Upper lobe of left lung (tissue), 6 donors: ENCODE measurements around the gene ST6GALNAC2. TPM values are rescaled to one million over a fixed set of nuclear protein-coding genes. Genes with fewer than 3 reads are reported as not detected.
"Not testable (repeated sequence)": the region's sequence is repeated elsewhere in the genome, so short reads cannot be mapped to it uniquely, and the experiment has no call there.

ENCODE experiments used
- ATAC-seq, 2 donors: fragments of 200-7000 bp; cut with Tn5 transposase; one replicate each; pipeline ENCODE4 v1.9.1; 2022; ENCODE audit warnings: mild to moderate bottlenecking in 2 of 2, moderate library complexity in 2 of 2; ENCODE audit not compliant: low FRiP score in 2 of 2
- DNase-seq, 2 donors: peaks; one replicate each; pipeline ENCODE4 v3.0.0-alpha.2; 2019 to 2020
- H3K27ac ChIP-seq, 4 donors: fragments of 200-600 bp; sonication (generic); one replicate each; pipeline ENCODE4 v1.5.1; 2016 to 2019
- H3K27me3 ChIP-seq, 4 donors: fragments of 200-600 bp; sonication (generic); one replicate each; pipeline ENCODE4 v1.5.1; 2017 to 2019
- H3K36me3 ChIP-seq, 4 donors: fragments of 200-600 bp; sonication (generic); one replicate each; pipeline ENCODE4 v1.5.1; 2016 to 2019
- H3K4me1 ChIP-seq, 4 donors: fragments of 200-600 bp; sonication (generic); one replicate each; pipeline ENCODE4 v1.5.1; 2018 to 2019
- H3K4me3 ChIP-seq, 4 donors: fragments of 200-600 bp; sonication (generic); one replicate each; pipeline ENCODE4 v1.5.1; 2017 to 2019; ENCODE audit warnings: mild to moderate bottlenecking in 2 of 4, moderate library complexity in 1 of 4
- H3K9me3 ChIP-seq, 4 donors: fragments of 200-600 bp; sonication (generic); one replicate each; pipeline ENCODE4 v1.5.1; 2018 to 2019
- CTCF ChIP-seq, 6 experiments: fragments of 450-650 bp in 4 of 6; fragments of 200-600 bp in 2 of 6; sonication (generic) in 2 of 6; IDR thresholded peaks; one replicate each; pipeline ENCODE4 v1.5.1; 2016 to 2019; ENCODE audit warnings: antibody characterized with exemption in 6 of 6
- EP300 ChIP-seq, 4 donors: sonication (generic); formaldehyde crosslinking; IDR thresholded peaks; one replicate each; pipeline ENCODE4 v1.5.1; 2017; ENCODE audit warnings: antibody characterized with exemption in 4 of 4, control low read depth in 2 of 4
- POLR2A ChIP-seq, 4 donors: fragments of 450-650 bp; IDR thresholded peaks; one replicate each; pipeline ENCODE4 v1.5.1; 2016 to 2017; ENCODE audit warnings: antibody characterized with exemption in 4 of 4, mild to moderate bottlenecking in 2 of 4
- POLR2AphosphoS5 ChIP-seq, 2 donors: sonication (generic); formaldehyde crosslinking; IDR thresholded peaks; one replicate each; pipeline ENCODE4 v1.5.1; 2017; ENCODE audit warnings: antibody characterized with exemption in 2 of 2
- WGBS, 2 donors: methylation state at CpG; one replicate each; pipeline ENCODE4 v1.1.5; 2017 to 2018; 5-methylcytosine and 5-hydroxymethylcytosine counted together
- total RNA-seq, 6 donors: library from RNA; depleted of rRNA in 4 of 6; stranded (reverse); fragments of >200 nt in 4 of 6; gene quantifications; one replicate each; pipeline versions ENCODE4 v1.1.0 to v1.2.1, GENCODE V29; 2016 to 2021
- donor health status: DM: no; HTN: no; CAD: no; lungs with moderate emphysema.
- donor health status: DM: no; HTN: yes; CAD: no; lungs with severe emphysema.

The ST6GALNAC2 gene
- total RNA-seq, 6 donors from 2014 or later: 24.4 to 63.5 (median 39.8) TPM

- Histone ChIP-seq H3K4me3 (no peak overlapping the region), H3K27me3 (no peaks in the 10 kb centered on the region), H3K27ac (peak overlapping the region; percentile 51 to 94 (median 58)), H3K4me1 (peaks cover 51 to 68% (median 57%) of the 10 kb centered on the region in 4 donors), H3K9me3 (no peaks in the 10 kb centered on the region), H3K36me3 (peaks cover 4 to 40% (median 14%) of the 10 kb centered on the region in 4 donors)
- 67 to 74% methylated on average over 6 of the region's 6 CpGs for WGBS, 2 donors
- DNase-seq: no peak
- no peak for ATAC-seq
- TF ChIP-seq CTCF (IDR thresholded peaks at IDR 0.05) (no peak), POLR2A (IDR thresholded peaks at IDR 0.05) (no peak), POLR2AphosphoS5 (IDR thresholded peaks at IDR 0.05) (peak in 1 of 2 donors; percentile 27)
Observed at GRCh38 chr17:76562734-76563148, 22.9 kb downstream of the ST6GALNAC2 start.

GRCh38 chr17:76561799-76562268 is 23.8 kb downstream of the ST6GALNAC2 start:
- DNase-seq (no peak), ATAC-seq (peak in 1 of 2 donors; percentile 42)
- Histone ChIP-seq H3K4me3 (peak overlapping the region in 1 of 4 donors; percentile 18), H3K27ac (peak overlapping the region; percentile 62 to 94 (median 72)), H3K36me3 (peaks cover 4 to 34% (median 14%) of the 10 kb centered on the region in 4 donors), H3K9me3 (no peaks in the 10 kb centered on the region), H3K27me3 (no peaks in the 10 kb centered on the region), H3K4me1 (peaks cover 46 to 61% (median 50%) of the 10 kb centered on the region in 4 donors)
- 22 to 32% methylated on average over 5 of the region's 5 CpGs for WGBS, 2 donors
- no peak for TF ChIP-seq CTCF (IDR thresholded peaks at IDR 0.05)
- TF ChIP-seq POLR2AphosphoS5 (IDR thresholded peaks at IDR 0.05): peak in 1 of 2 donors; percentile 27

GRCh38 chr17:76561332-76561731 is 24.3 kb downstream of the ST6GALNAC2 start:
- TF ChIP-seq POLR2AphosphoS5 (IDR thresholded peaks at IDR 0.05) (no peak), EP300 (IDR thresholded peaks at IDR 0.05) (peak in 1 of 4 donors; percentile 67)
- H3K4me3 ChIP-seq: peak overlapping the region in 2 of 4 donors; percentile 13 to 18
- 34 to 42% methylated on average over 7 of the region's 7 CpGs for WGBS, 2 donors
- H3K9me3 ChIP-seq: no peaks in the 10 kb centered on the region
- ATAC-seq (no peak), DNase-seq (no peak)
- H3K4me1 ChIP-seq: peaks cover 49 to 61% (median 53%) of the 10 kb centered on the region in 4 donors
- peaks cover 4 to 31% (median 12%) of the 10 kb centered on the region in 4 donors for H3K36me3 ChIP-seq
- no peaks in the 10 kb centered on the region for H3K27me3 ChIP-seq
- H3K27ac ChIP-seq: peak overlapping the region; percentile 62 to 94 (median 72)

- Histone ChIP-seq H3K27ac (peak overlapping the region; percentile 62 to 94 (median 72)), H3K9me3 (no peaks in the 10 kb centered on the region), H3K4me1 (peaks cover 50 to 59% (median 54%) of the 10 kb centered on the region in 4 donors), H3K27me3 (no peaks in the 10 kb centered on the region), H3K4me3 (peak overlapping the region in 1 of 4 donors; percentile 18), H3K36me3 (peaks cover 2 to 26% (median 9%) of the 10 kb centered on the region in 4 donors)
- DNase-seq (no peak), ATAC-seq (no peak)
- WGBS, 2 donors: 50 to 61% methylated on average over 6 of the region's 6 CpGs
- no peak for TF ChIP-seq CTCF (IDR thresholded peaks at IDR 0.05)
- TF ChIP-seq EP300 (IDR thresholded peaks at IDR 0.05): no peak
- TF ChIP-seq POLR2AphosphoS5 (IDR thresholded peaks at IDR 0.05): no peak
- no peak for TF ChIP-seq POLR2A (IDR thresholded peaks at IDR 0.05)
Observed at GRCh38 chr17:76560877-76561221, 24.8 kb downstream of the ST6GALNAC2 start.

- DNase-seq: no peak
- peaks cover 50 to 59% (median 54%) of the 10 kb centered on the region in 4 donors for H3K4me1 ChIP-seq
- peak overlapping the region; percentile 62 to 94 (median 72) for H3K27ac ChIP-seq
Observed at GRCh38 chr17:76560036-76560876, 25.4 kb downstream of the ST6GALNAC2 start.

GRCh38 chr17:76559460-76559859 is 26.2 kb downstream of the ST6GALNAC2 start:
- H3K4me1 ChIP-seq: peaks cover 50 to 59% (median 54%) of the 10 kb centered on the region in 4 donors
- H3K4me3 ChIP-seq: peak overlapping the region in 1 of 4 donors; percentile 77
- not testable (repeated sequence) for DNase-seq, ATAC-seq, H3K27me3 ChIP-seq, H3K9me3 ChIP-seq
- peaks cover 0 to 12% (median under 1%) of the 10 kb centered on the region in 4 donors for H3K36me3 ChIP-seq
- 87 to 91% methylated on average over 7 of the region's 7 CpGs for WGBS, 2 donors
- H3K27ac ChIP-seq: peak overlapping the region in 2 of 4 donors; percentile 62 to 94

More at GRCh38 chr17:76560036-76560876, 25.4 kb downstream of the ST6GALNAC2 start:
- H3K27me3 ChIP-seq: no peaks in the 10 kb centered on the region
- H3K36me3 ChIP-seq: peaks cover 0 to 20% (median 6%) of the 10 kb centered on the region in 4 donors
- H3K4me3 ChIP-seq: peak overlapping the region in 1 of 4 donors; percentile 77
- TF ChIP-seq POLR2AphosphoS5 (IDR thresholded peaks at IDR 0.05) (no peak), EP300 (IDR thresholded peaks at IDR 0.05) (no peak), CTCF (IDR thresholded peaks at IDR 0.05) (no peak)
- no peaks in the 10 kb centered on the region for H3K9me3 ChIP-seq
- ATAC-seq: no peak
- WGBS, 2 donors: 82 to 89% methylated on average over 10 of the region's 10 CpGs
